GM19463 (cell line): ENCODE data around the gene ZNF385A.

Experiments
- ATAC-seq: cut with Tn5 transposase; IDR thresholded peaks from one replicate; pipeline ENCODE4 v1.9.1; 2021; ENCODE audit warnings: mild to moderate bottlenecking, moderate library complexity; ENCODE audit not compliant: unreplicated experiment

Gene ZNF385A

GRCh38 chr12:54416687-54417603 lies 32.4 kb upstream of the ZNF385A start:
- no peak for ATAC-seq

GRCh38 chr12:54415221-54415929 lies 30.8 kb upstream of the ZNF385A start:
- no peak for ATAC-seq

GRCh38 chr12:54413284-54414190 lies 29.0 kb upstream of the ZNF385A start:
- ATAC-seq = peak; percentile 46

- peak; percentile 19 for ATAC-seq
Measured at GRCh38 chr12:54412786-54413185, 28.3 kb upstream of the ZNF385A start.

GRCh38 chr12:54412348-54412747 lies 27.8 kb upstream of the ZNF385A start:
- ATAC-seq = no peak

GRCh38 chr12:54411391-54412241 lies 27.1 kb upstream of the ZNF385A start:
- ATAC-seq = no peak

- no peak for ATAC-seq
Measured at GRCh38 chr12:54409267-54409666, 24.7 kb upstream of the ZNF385A start.

GRCh38 chr12:54407183-54407905 lies 22.8 kb upstream of the ZNF385A start:
- no peak for ATAC-seq

GRCh38 chr12:54405573-54405972 lies 21.0 kb upstream of the ZNF385A start:
- no peak for ATAC-seq

- ATAC-seq = no peak
Measured at GRCh38 chr12:54405106-54405505, 20.6 kb upstream of the ZNF385A start.

GRCh38 chr12:54404061-54405004 lies 19.8 kb upstream of the ZNF385A start:
- no peak for ATAC-seq

GRCh38 chr12:54401119-54401518 lies 16.6 kb upstream of the ZNF385A start:
- no peak for ATAC-seq

- peak; percentile 83 for ATAC-seq
Measured at GRCh38 chr12:54398995-54399793, 14.7 kb upstream of the ZNF385A start.

GRCh38 chr12:54398218-54398617 lies 13.7 kb upstream of the ZNF385A start:
- no peak for ATAC-seq

- ATAC-seq = no peak
Measured at GRCh38 chr12:54397157-54397556, 12.6 kb upstream of the ZNF385A start.

GRCh38 chr12:54395545-54395944 lies 11.0 kb upstream of the ZNF385A start:
- ATAC-seq = no peak

GRCh38 chr12:54394986-54395385 lies 10.5 kb upstream of the ZNF385A start:
- ATAC-seq = no peak
